Epithelial cell of esophagus (primary cell): ENCODE measurements around the gene RNF114.

Source experiments
- DNase-seq: peaks from one replicate; pipeline ENCODE4 v3.0.0; 2010; ENCODE audit warnings: low read depth
- H3K4me3 ChIP-seq: 2 replicates; pipeline ENCODE4 v1.5.1; 2011; ENCODE audit warnings: mild to moderate bottlenecking, low read length, control low read depth
- CTCF ChIP-seq: IDR thresholded peaks from 2 replicates; pipeline ENCODE4 v1.5.1; 2011; ENCODE audit warnings: low read depth, mild to moderate bottlenecking, low read length, control low read depth, inconsistent platforms; ENCODE audit not compliant: insufficient read depth; ENCODE audit errors: missing control alignments

Gene RNF114

GRCh38 chr20:49961413-49961812, 25.2 kb downstream of the RNF114 start:
- TF ChIP-seq CTCF = no peak
- no peak for DNase-seq
- H3K4me3 ChIP-seq = no peak overlapping the region

GRCh38 chr20:49964964-49965780, 29.0 kb downstream of the RNF114 start:
- TF ChIP-seq CTCF = peak; percentile 59
- peak; percentile 59 for DNase-seq

GRCh38 chr20:49965781-49966305, 29.6 kb downstream of the RNF114 start:
- no peak for TF ChIP-seq CTCF
- no peak overlapping the region for H3K4me3 ChIP-seq
- DNase-seq = peak; percentile 72

More at GRCh38 chr20:49964964-49965780, 29.0 kb downstream of the RNF114 start:
- H3K4me3 ChIP-seq = no peak overlapping the region

GRCh38 chr20:49966861-49967260, 30.7 kb downstream of the RNF114 start:
- no peak for TF ChIP-seq CTCF
- peak; percentile 24 for DNase-seq
- no peak overlapping the region for H3K4me3 ChIP-seq

GRCh38 chr20:49969234-49969633, 33.0 kb downstream of the RNF114 start:
- no peak overlapping the region for H3K4me3 ChIP-seq
- no peak for DNase-seq
- no peak for TF ChIP-seq CTCF

GRCh38 chr20:49969946-49970345, 33.7 kb downstream of the RNF114 start:
- peak; percentile 86 for DNase-seq
- TF ChIP-seq CTCF = no peak
- no peak overlapping the region for H3K4me3 ChIP-seq
